Subcutaneous adipose tissue (tissue), 4 donors: ENCODE results near the gene ZFYVE26. TPM values are rescaled to one million over a fixed set of nuclear protein-coding genes. Genes with fewer than 3 reads are reported as not detected.

Source experiments
- CTCF ChIP-seq: fragments of 450-650 bp; IDR thresholded peaks from one replicate; pipeline ENCODE4 v1.5.1; 2016; ENCODE audit warnings: low read depth, mild to moderate bottlenecking, control low read depth, antibody characterized with exemption, moderate library complexity
- total RNA-seq, 4 donors: library from RNA; depleted of rRNA; stranded (reverse); fragments of >200 nt; gene quantifications; one replicate each; pipeline ENCODE4 v1.1.0, GENCODE V29; 2016

ZFYVE26 gene
- total RNA-seq, 4 donors from 2014 or later, result 25.6 to 40.3 (median 35.4) TPM

DNA sequence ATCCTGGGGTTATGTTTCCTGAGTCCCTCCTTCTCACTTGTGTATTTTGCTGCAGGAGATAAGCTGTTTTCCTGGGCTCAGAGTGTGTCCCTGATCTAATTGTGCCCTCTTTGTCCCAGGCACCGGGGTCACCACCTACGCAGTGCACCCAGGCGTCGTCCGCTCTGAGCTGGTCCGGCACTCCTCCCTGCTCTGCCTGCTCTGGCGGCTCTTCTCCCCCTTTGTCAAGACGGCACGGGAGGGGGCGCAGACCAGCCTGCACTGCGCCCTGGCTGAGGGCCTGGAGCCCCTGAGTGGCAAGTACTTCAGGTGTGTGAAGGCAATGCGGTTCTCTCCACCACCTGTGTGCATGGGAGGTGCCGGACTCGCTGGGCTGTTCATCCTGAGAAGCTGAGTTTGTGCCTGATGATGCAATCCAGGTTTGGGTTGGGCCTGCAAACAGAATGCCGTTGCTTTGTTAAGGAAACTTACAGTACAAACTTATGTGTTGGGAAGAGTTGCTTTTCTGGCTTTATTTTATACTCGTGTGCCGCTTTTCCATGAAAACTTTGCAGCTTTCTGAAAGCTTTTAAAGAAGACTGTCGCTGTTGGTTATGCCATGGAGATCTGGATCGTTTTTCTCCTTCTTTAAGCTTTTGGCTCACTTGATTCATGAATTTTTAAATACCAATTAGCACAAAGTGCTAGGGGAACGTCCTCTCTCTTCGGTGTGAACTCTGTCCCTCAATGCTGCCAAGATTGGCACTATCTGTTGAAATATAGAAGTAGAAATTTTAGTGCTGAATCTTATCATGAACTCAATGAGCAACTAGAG, 87.1 kb downstream of the ZFYVE26 start:
- no peak for TF ChIP-seq CTCF

DNA sequence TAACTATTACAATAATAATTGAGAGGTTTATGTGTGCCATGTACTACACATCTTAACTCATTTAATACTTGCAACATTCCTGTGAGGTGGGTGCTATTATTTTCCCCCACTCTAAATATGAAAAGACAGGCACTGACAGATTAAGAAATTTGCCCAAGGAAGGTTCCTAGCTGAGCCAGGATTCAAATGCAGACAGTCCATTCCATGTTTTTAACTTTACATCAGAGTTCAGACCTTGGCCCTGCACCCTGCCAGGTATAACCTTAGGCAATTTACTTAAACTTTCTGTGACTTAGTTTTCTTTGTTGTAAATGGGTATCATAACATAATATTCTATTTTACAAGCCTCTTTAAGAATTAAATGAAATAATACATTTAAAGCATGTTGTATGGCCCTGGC, 88.1 kb downstream of the ZFYVE26 start:
- no peak for TF ChIP-seq CTCF

DNA sequence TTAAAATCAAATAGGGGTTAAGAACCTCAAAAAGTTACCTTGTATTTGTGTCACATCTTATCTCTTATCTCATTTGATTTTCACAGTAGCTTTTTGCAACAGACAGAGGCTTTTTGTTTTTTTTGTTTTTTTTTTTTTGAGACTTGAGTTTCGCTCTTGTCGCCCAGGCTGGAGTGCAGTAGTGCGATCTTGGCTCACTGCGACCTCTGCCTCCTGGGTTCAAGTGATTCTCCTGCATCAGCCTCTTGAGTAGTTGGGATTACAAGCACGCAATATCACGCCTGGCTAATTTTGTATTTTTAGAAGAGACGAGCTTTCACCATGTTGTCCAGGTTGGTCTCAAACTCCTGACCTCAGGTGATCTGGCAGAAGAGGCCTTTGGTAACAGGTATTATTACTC, 89.0 kb downstream of the ZFYVE26 start:
- no peak for TF ChIP-seq CTCF

DNA sequence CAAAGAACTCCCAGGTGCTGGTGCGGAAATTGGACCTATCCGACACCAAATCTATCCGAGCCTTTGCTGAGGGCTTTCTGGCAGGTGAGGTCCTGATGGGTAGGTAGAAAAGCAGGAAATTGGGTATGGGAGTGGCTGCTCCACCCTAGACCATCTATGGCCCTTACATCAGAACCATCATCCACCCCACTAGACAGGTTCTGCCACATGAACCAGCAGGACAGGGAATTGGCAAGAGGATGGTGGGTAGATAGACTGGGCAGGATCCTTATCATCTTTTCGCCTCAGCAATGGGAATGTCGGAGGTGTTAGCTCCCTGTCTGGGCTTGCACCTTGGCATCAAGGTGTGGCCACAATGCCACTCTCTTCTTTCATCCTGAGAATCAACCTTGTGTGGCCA, 91.2 kb downstream of the ZFYVE26 start:
- TF ChIP-seq CTCF, result no peak

DNA sequence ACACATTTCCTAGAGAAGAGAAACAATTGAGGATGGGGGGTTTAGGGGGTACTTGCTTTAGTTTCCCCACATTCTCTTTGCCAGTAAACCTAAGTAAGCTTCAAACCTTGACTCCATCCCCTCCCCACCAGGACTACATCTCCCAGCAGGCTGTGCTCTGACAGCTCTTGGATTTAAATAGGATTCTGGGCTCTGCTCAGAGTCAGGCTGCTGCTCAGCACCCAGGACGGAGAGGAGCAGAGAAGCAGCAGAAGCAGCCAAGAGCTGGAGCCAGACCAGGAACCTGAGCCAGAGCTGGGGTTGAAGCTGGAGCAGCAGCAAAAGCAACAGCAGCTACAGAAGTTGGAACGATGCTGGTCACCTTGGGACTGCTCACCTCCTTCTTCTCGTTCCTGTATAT, 94.1 kb downstream of the ZFYVE26 start:
- no peak for TF ChIP-seq CTCF

DNA sequence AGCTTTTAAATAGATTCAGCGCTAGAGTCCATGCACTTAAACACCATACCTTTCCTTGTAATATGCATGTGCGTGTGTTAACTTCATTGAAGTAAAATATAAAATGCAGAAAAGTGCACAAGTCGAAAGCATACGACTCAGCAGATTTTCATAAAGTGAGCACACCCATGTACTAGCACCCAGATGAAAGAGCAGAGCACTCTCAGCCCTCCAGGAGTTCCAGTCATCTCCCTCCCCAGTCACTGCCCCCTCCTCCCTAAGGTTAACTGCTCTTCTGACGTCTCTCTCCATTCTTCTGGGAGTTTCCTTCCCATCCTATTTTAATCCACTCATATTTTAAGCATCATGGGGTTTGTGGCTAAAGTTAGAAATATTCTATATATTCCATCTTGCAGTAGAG, 94.5 kb downstream of the ZFYVE26 start:
- TF ChIP-seq CTCF, result no peak

- TF ChIP-seq CTCF, result no peak
Measured at GRCh38 chr14:67719866-67720265, 96.5 kb downstream of the ZFYVE26 start.
